RCC 7860 (cell line): ENCODE measurements around the gene FAM3B.

ENCODE experiments used
- DNase-seq: peaks from one replicate; pipeline ENCODE4 v3.0.0-alpha.2; 2015; ENCODE audit warnings: low spot score
- FAIRE-seq: peaks from 2 replicates; lab custom pipeline; 2012; peaks lifted over from hg19 to GRCh38; lab: Jason Lieb, UNC

The FAM3B gene

GRCh38 chr21:41388259-41388658 is 71.7 kb downstream of the FAM3B start:
- FAIRE-seq = no peak

GRCh38 chr21:41390043-41390639 is 73.5 kb downstream of the FAM3B start:
- DNase-seq (no peak), FAIRE-seq (no peak)

More at GRCh38 chr21:41388259-41388658, 71.7 kb downstream of the FAM3B start:
- no peak for DNase-seq

GRCh38 chr21:41393876-41394465 is 77.4 kb downstream of the FAM3B start:
- FAIRE-seq = no peak
- no peak for DNase-seq

- no peak for DNase-seq
Observed at GRCh38 chr21:41396558-41397075, 80.0 kb downstream of the FAM3B start.

GRCh38 chr21:41397471-41397891 is 80.9 kb downstream of the FAM3B start:
- FAIRE-seq (no peak), DNase-seq (no peak)

More at GRCh38 chr21:41396558-41397075, 80.0 kb downstream of the FAM3B start:
- FAIRE-seq = no peak

GRCh38 chr21:41398251-41398650 is 81.7 kb downstream of the FAM3B start:
- DNase-seq (no peak), FAIRE-seq (no peak)

- FAIRE-seq = no peak
- no peak for DNase-seq
Observed at GRCh38 chr21:41398831-41399230, 82.2 kb downstream of the FAM3B start.

GRCh38 chr21:41399246-41399800 is 82.7 kb downstream of the FAM3B start:
- no peak for FAIRE-seq
- DNase-seq = no peak

GRCh38 chr21:41402231-41402630 is 85.6 kb downstream of the FAM3B start:
- FAIRE-seq (no peak), DNase-seq (no peak)

GRCh38 chr21:41402796-41403195 is 86.2 kb downstream of the FAM3B start:
- DNase-seq (no peak), FAIRE-seq (no peak)

GRCh38 chr21:41403331-41403730 is 86.7 kb downstream of the FAM3B start:
- no peak for FAIRE-seq
- no peak for DNase-seq

GRCh38 chr21:41403966-41404365 is 87.4 kb downstream of the FAM3B start:
- DNase-seq (no peak), FAIRE-seq (no peak)

- no peak for DNase-seq
- no peak for FAIRE-seq
Observed at GRCh38 chr21:41405321-41405720, 88.7 kb downstream of the FAM3B start.

GRCh38 chr21:41406340-41406739 is 89.7 kb downstream of the FAM3B start:
- DNase-seq (no peak), FAIRE-seq (no peak)
